Natural killer cell (primary cell): ENCODE measurements around the gene GIPC2. TPM values are rescaled to one million over a fixed set of nuclear protein-coding genes. Genes with fewer than 3 reads are reported as not detected.
"Not testable (repeated sequence)": the region's sequence is repeated elsewhere in the genome, so short reads cannot be mapped to it uniquely, and the experiment has no call there.

Experiments used
- ATAC-seq, 3 donors: fragments of 150-1000 bp in 2 of 3; fragments of 200-7000 bp in 1 of 3; cut with Tn5 transposase; 1 replicate in 1 of 3; 2 replicates in 2 of 3; pipeline ENCODE4 v1.10.0; 2021; ENCODE audit warnings: mild to moderate bottlenecking in 2 of 3, moderate library complexity in 2 of 3
- DNase-seq, 2 donors: peaks; one replicate each; pipeline versions ENCODE4 v3.0.0 to v3.0.0-alpha.2; 2013 to 2021; ENCODE audit warnings: mixed read lengths in 1 of 2
- H3K27ac ChIP-seq: one replicate; pipeline ENCODE4 v1.5.1; 2013; ENCODE audit warnings: mild to moderate bottlenecking, low read length
- H3K27me3 ChIP-seq: one replicate; pipeline ENCODE4 v1.6.1; 2013; ENCODE audit warnings: low read length; ENCODE audit not compliant: control insufficient read depth, insufficient read depth
- H3K36me3 ChIP-seq: one replicate; pipeline ENCODE4 v1.6.1; 2013; ENCODE audit warnings: low read length; ENCODE audit not compliant: control insufficient read depth, insufficient read depth
- H3K4me1 ChIP-seq: one replicate; pipeline ENCODE4 v1.6.1; 2013; ENCODE audit warnings: low read length; ENCODE audit not compliant: control insufficient read depth, insufficient read depth
- H3K4me3 ChIP-seq: one replicate; pipeline ENCODE4 v1.5.1; 2013; ENCODE audit warnings: low read length
- H3K9me3 ChIP-seq: one replicate; pipeline ENCODE4 v1.6.1; 2013; ENCODE audit warnings: low read length; ENCODE audit not compliant: control insufficient read depth, insufficient read depth
- H3K27ac Mint-ChIP-seq, 2 donors: one replicate each; pipeline ENCODE4 v1.8.0; 2022; ENCODE audit warnings: mild to moderate bottlenecking in 2 of 2, mixed read lengths in 2 of 2, moderate library complexity in 1 of 2
- H3K27me3 Mint-ChIP-seq, 2 donors: one replicate each; pipeline ENCODE4 v1.8.0; 2022; ENCODE audit warnings: low read depth in 2 of 2, mixed read lengths in 2 of 2
- H3K36me3 Mint-ChIP-seq: one replicate; pipeline ENCODE4 v1.8.0; 2022; ENCODE audit warnings: mixed read lengths
- H3K4me1 Mint-ChIP-seq, 2 donors: one replicate each; pipeline ENCODE4 v1.8.0; 2022; ENCODE audit warnings: mixed read lengths in 2 of 2
- H3K4me3 Mint-ChIP-seq: one replicate; pipeline ENCODE4 v1.8.0; 2022; ENCODE audit warnings: mild to moderate bottlenecking, moderate library complexity, mixed read lengths
- H3K9me3 Mint-ChIP-seq, 2 donors: one replicate each; pipeline ENCODE4 v1.8.0; 2022; ENCODE audit warnings: mixed read lengths in 2 of 2
- WGBS: methylation state at CpG from one replicate; pipeline ENCODE4 v1.1.7; 2013; ENCODE audit warnings: missing lambda C conversion rate; ENCODE audit not compliant: insufficient coverage; 5-methylcytosine and 5-hydroxymethylcytosine counted together
- intact Hi-C: fragments of 100-400 bp; cut with micrococcal nuclease; formaldehyde crosslinking; loops from one replicate; pipeline ENCODE4 v1.14.2; 2022
- total RNA-seq, 4 donors: library from RNA; stranded (reverse); fragments of 120-200 nt in 1 of 4; gene quantifications; one replicate each; pipeline versions ENCODE4 v1.2.3 to v1.2.4, GENCODE V29; 2013 to 2022
- TF ChIP-seq, protein P1 (sequence below): fragments of 200-600 bp; IDR thresholded peaks from one replicate; pipeline ENCODE4 v1.8.0; 2022; ENCODE audit warnings: antibody characterized with exemption

Gene GIPC2
- total RNA-seq, 3 donors from 2014 or later (not counting 1 experiment from before 2014, with no cell fraction given) = not detected

DNA sequence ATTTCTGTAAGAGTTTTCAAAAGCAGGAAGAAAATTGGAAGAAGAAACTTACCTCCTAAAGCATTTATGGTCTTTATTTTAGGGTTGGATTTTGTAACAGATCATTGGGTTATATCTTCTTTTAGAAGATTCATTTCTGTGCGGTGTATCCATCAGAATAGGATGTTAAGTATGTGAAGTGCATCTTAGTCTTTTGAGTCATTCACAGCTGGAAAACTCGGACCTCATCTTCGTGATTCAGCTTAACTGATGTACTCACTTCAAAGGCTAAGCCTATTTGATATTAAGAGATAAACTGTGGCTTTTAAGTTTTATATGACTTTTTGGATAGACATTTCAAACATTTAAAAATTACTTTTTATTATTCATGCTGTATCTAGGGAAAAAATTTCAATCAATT is 56.3 kb downstream of the GIPC2 start:
- intact Hi-C loops = no loop called here
- H3K4me1 Mint-ChIP-seq = no peaks in the 10 kb centered on the region
- peaks cover 9 to 11% of the 10 kb centered on the region in 2 donors for H3K27me3 Mint-ChIP-seq
- Histone ChIP-seq H3K4me1 (no peaks in the 10 kb centered on the region), H3K27me3 (no peaks in the 10 kb centered on the region), H3K9me3 (no peaks in the 10 kb centered on the region), H3K36me3 (no peaks in the 10 kb centered on the region), H3K4me3 (no peak overlapping the region), H3K27ac (no peak overlapping the region)
- H3K27ac Mint-ChIP-seq = no peak overlapping the region
- WGBS = 98% methylated on average over 3 of the region's 3 CpGs
- no peaks in the 10 kb centered on the region for H3K36me3 Mint-ChIP-seq
- DNase-seq = no peak
- no peak for ATAC-seq
- no peaks in the 10 kb centered on the region for H3K9me3 Mint-ChIP-seq
- H3K4me3 Mint-ChIP-seq = no peak overlapping the region
- TF ChIP-seq, protein P1, sequence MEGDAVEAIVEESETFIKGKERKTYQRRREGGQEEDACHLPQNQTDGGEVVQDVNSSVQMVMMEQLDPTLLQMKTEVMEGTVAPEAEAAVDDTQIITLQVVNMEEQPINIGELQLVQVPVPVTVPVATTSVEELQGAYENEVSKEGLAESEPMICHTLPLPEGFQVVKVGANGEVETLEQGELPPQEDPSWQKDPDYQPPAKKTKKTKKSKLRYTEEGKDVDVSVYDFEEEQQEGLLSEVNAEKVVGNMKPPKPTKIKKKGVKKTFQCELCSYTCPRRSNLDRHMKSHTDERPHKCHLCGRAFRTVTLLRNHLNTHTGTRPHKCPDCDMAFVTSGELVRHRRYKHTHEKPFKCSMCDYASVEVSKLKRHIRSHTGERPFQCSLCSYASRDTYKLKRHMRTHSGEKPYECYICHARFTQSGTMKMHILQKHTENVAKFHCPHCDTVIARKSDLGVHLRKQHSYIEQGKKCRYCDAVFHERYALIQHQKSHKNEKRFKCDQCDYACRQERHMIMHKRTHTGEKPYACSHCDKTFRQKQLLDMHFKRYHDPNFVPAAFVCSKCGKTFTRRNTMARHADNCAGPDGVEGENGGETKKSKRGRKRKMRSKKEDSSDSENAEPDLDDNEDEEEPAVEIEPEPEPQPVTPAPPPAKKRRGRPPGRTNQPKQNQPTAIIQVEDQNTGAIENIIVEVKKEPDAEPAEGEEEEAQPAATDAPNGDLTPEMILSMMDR = no peak

DNA sequence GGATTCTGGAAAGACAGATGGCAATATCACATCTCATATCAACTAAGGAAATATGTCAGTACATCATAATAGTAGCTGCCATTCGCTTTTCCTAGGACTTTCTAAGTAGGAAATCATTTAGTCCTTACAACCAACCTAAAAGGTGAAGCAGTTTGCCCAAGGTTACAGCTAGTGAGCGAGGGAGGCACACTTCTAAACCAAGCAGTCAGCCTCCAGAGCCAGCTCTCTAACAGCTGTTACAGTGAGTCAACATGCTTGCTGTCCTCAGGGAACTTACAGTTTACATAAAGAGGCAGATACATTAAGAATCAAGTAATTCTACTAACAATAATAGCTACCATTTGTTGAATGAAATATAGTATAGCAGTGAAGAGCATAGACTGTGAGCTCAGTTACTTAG is 57.1 kb downstream of the GIPC2 start:
- no peaks in the 10 kb centered on the region for H3K36me3 Mint-ChIP-seq
- WGBS = 67% methylated on average over 2 of the region's 2 CpGs
- H3K9me3 Mint-ChIP-seq = no peaks in the 10 kb centered on the region
- H3K27ac Mint-ChIP-seq = no peak overlapping the region
- no peak for ATAC-seq
- H3K4me1 Mint-ChIP-seq = no peaks in the 10 kb centered on the region
- no peak for DNase-seq
- Histone ChIP-seq H3K27me3 (no peaks in the 10 kb centered on the region), H3K4me1 (no peaks in the 10 kb centered on the region), H3K27ac (no peak overlapping the region), H3K36me3 (no peaks in the 10 kb centered on the region), H3K4me3 (no peak overlapping the region), H3K9me3 (no peaks in the 10 kb centered on the region)
- H3K27me3 Mint-ChIP-seq = peaks cover 8 to 9% of the 10 kb centered on the region in 2 donors
- no peak overlapping the region for H3K4me3 Mint-ChIP-seq
- intact Hi-C loops = no loop called here
- TF ChIP-seq, protein P1 = no peak

DNA sequence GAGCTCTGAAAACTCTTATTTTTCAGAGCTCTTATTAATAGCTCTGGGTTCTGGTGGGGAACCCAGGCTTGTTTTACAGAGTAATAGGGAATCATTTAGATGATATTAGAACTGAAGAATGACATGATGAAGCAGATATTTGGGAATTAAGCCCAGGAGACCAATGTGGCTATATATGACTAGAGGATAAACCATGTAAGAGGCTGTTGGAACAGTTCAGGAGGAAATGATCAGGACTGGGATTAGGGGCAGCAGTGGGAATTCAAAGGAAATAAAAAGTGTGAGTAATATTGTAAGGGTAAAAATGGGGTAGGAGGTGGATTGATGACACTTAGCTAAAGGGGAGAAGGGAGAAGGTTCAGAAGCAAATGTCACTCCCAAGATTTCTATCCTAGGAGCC is 58.6 kb downstream of the GIPC2 start:
- intact Hi-C loops = no loop called here
- ATAC-seq (no peak), DNase-seq (no peak)
- Histone ChIP-seq H3K4me1 (no peaks in the 10 kb centered on the region), H3K27ac (no peak overlapping the region), H3K36me3 (no peaks in the 10 kb centered on the region), H3K4me3 (no peak overlapping the region), H3K27me3 (no peaks in the 10 kb centered on the region), H3K9me3 (no peaks in the 10 kb centered on the region)
- H3K27me3 Mint-ChIP-seq = peaks cover 7 to 9% of the 10 kb centered on the region in 2 donors
- no peak overlapping the region for H3K4me3 Mint-ChIP-seq
- H3K4me1 Mint-ChIP-seq = no peaks in the 10 kb centered on the region
- H3K9me3 Mint-ChIP-seq = no peaks in the 10 kb centered on the region
- no peaks in the 10 kb centered on the region for H3K36me3 Mint-ChIP-seq
- no peak overlapping the region for H3K27ac Mint-ChIP-seq
- TF ChIP-seq, protein P1 = no peak

DNA sequence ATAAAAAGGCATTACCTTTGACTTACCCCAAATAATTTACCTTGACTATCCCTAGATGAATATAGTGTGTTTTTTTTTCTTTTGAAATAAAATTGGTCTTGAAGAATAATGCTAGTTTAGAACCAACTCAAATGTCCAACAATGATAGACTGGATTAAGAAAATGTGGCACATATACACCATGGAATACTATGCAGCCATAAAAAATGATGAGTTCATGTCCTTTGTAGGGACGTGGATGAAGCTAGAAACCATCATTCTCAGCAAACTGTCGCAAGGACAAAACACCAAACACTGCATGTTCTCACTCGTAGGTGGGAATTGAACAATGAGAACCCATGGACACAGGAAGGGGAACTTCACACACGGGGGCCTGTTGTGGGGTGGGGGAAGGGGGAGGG is 63.9 kb downstream of the GIPC2 start:
- intact Hi-C loops = loop anchor here (5.0 to 10.0 kb wide), 2 partner anchors 962 to 1775 kb away; no protein-coding TSS in a partner anchor
- H3K27me3 Mint-ChIP-seq = not testable (repeated sequence)

More for the DNA sequence above, 63.9 kb downstream of the GIPC2 start:
- DNase-seq, H3K4me3 ChIP-seq, H3K4me3 Mint-ChIP-seq, H3K36me3 Mint-ChIP-seq, H3K4me1 ChIP-seq, H3K9me3 ChIP-seq, H3K27me3 ChIP-seq, H3K9me3 Mint-ChIP-seq, H3K27ac ChIP-seq, H3K27ac Mint-ChIP-seq, H3K36me3 ChIP-seq, ATAC-seq, H3K4me1 Mint-ChIP-seq: not testable (repeated sequence)
- WGBS = 97% methylated on average over 2 of the region's 4 CpGs
